GM19463 (cell line): ENCODE data around the gene MCL1.

Experiments
- ATAC-seq: cut with Tn5 transposase; IDR thresholded peaks from one replicate; pipeline ENCODE4 v1.9.1; 2021; ENCODE audit warnings: mild to moderate bottlenecking, moderate library complexity; ENCODE audit not compliant: unreplicated experiment

Gene MCL1

GRCh38 chr1:150544204-150544603 is 35.2 kb downstream of the MCL1 start:
- no peak for ATAC-seq

GRCh38 chr1:150543500-150544143 is 35.8 kb downstream of the MCL1 start:
- no peak for ATAC-seq

GRCh38 chr1:150537732-150538684 is 41.4 kb downstream of the MCL1 start:
- ATAC-seq: no peak

- ATAC-seq: no peak
These were observed 42.3 kb downstream of the MCL1 start for GRCh38 chr1:150536836-150537731.

GRCh38 chr1:150535511-150536287 is 43.7 kb downstream of the MCL1 start:
- no peak for ATAC-seq

- no peak for ATAC-seq
These were observed 45.4 kb downstream of the MCL1 start for GRCh38 chr1:150534002-150534401.

- no peak for ATAC-seq
These were observed 46.5 kb downstream of the MCL1 start for GRCh38 chr1:150532860-150533259.

GRCh38 chr1:150530491-150531159 is 48.8 kb downstream of the MCL1 start:
- no peak for ATAC-seq

GRCh38 chr1:150529017-150529416 is 50.4 kb downstream of the MCL1 start:
- no peak for ATAC-seq

GRCh38 chr1:150528196-150528595 is 51.2 kb downstream of the MCL1 start:
- ATAC-seq: no peak

- no peak for ATAC-seq
These were observed 54.1 kb downstream of the MCL1 start for GRCh38 chr1:150525348-150525747.
